Measurements from ENCODE around the gene ARID1B.

GRCh38 chr6:156863504-156863903, 86.3 kb downstream of the ARID1B start:
- TF ChIP-seq CTCF (IDR thresholded peaks at IDR 0.05; ENCODE audit: borderline replicate concordance, extremely low read depth, low read length, poor library complexity, severe bottlenecking) (no peak), EZH2 (IDR thresholded peaks at IDR 0.05; ENCODE audit: borderline replicate concordance, low read depth, low read length, severe bottlenecking) (no peak)

Data from DND-41 (cell line).